HCT116 (cell line): ENCODE results near the gene ALLC.

ENCODE experiments used
- ATF3 ChIP-seq: IDR thresholded peaks from 2 replicates; pipeline ENCODE4 v1.6.1; 2012
- CEBPB ChIP-seq: IDR thresholded peaks from 2 replicates; pipeline ENCODE4 v1.6.1; 2012; ENCODE audit warnings: low read depth
- CTCF ChIP-seq, 3 experiments: fragments of 200-600 bp in 1 of 3; sonication (generic) in 1 of 3; IDR thresholded peaks in 2 of 3; conservative IDR thresholded peaks in 1 of 3; 2 replicates each; pipeline ENCODE4 v1.5.1; 2012 to 2017; ENCODE audit warnings: low read depth in 2 of 3, low read length in 2 of 3, antibody characterized with exemption in 1 of 3, borderline replicate concordance in 1 of 3, control low read depth in 1 of 3, mild to moderate bottlenecking in 1 of 3, mixed read lengths in 1 of 3, mixed run types in 1 of 3, moderate library complexity in 1 of 3; ENCODE audit not compliant: insufficient read depth in 1 of 3
- ELF1 ChIP-seq: IDR thresholded peaks from 2 replicates; pipeline ENCODE4 v1.6.1; 2012; ENCODE audit warnings: low read depth, borderline replicate concordance
- JUND ChIP-seq: IDR thresholded peaks from 2 replicates; pipeline ENCODE4 v1.6.1; 2012
- POLR2A ChIP-seq: IDR thresholded peaks from 2 replicates; pipeline ENCODE4 v1.7.0; 2011; ENCODE audit warnings: borderline replicate concordance; ENCODE audit not compliant: insufficient read depth, insufficient read length; ENCODE audit errors: extremely low read depth
- POLR2AphosphoS5 ChIP-seq: IDR thresholded peaks from 2 replicates; pipeline ENCODE4 v1.6.1; 2011; ENCODE audit warnings: mild to moderate bottlenecking, low read depth, low read length, moderate library complexity
- RAD21 ChIP-seq: IDR thresholded peaks from 2 replicates; pipeline ENCODE4 v1.6.1; 2012; ENCODE audit warnings: low read depth, mild to moderate bottlenecking
- REST ChIP-seq: IDR thresholded peaks from 2 replicates; pipeline ENCODE4 v1.6.1; 2012; ENCODE audit warnings: low read depth
- SIN3A ChIP-seq: IDR thresholded peaks from 2 replicates; pipeline ENCODE4 v1.6.1; 2012; ENCODE audit warnings: low read depth
- SP1 ChIP-seq: IDR thresholded peaks from 2 replicates; pipeline ENCODE4 v1.6.1; 2012; ENCODE audit warnings: low read depth
- YY1 ChIP-seq: IDR thresholded peaks from 2 replicates; pipeline ENCODE4 v1.6.1; 2011; ENCODE audit warnings: low read length, low read depth, moderate library complexity, mild to moderate bottlenecking; ENCODE audit not compliant: insufficient replicate concordance; ENCODE audit errors: extremely low read depth

- TF ChIP-seq CTCF (IDR thresholded peaks at IDR 0.05 in 2 of 3, conservative IDR thresholded peaks at IDR 0.05 in 1 of 3; ENCODE audit: borderline replicate concordance in 1 of 3, insufficient read depth in 1 of 3, low read depth in 2 of 3, low read length in 2 of 3), result no peak
- TF ChIP-seq POLR2AphosphoS5, result no peak
- TF ChIP-seq POLR2A, result no peak
- TF ChIP-seq SP1, result no peak
- no peak for TF ChIP-seq SIN3A
- no peak for TF ChIP-seq CEBPB
- no peak for TF ChIP-seq ELF1
- no peak for TF ChIP-seq ATF3
- TF ChIP-seq JUND, result no peak
- no peak for TF ChIP-seq YY1
- no peak for TF ChIP-seq RAD21
- no peak for TF ChIP-seq REST
Measured at GRCh38 chr2:3679616-3680393, 21.8 kb downstream of the ALLC start.
